ENCODE data around the gene MGAT5. TPM values are rescaled to one million over a fixed set of nuclear protein-coding genes. Genes with fewer than 3 reads are reported as not detected.

Gene MGAT5
- total RNA-seq, 1 donor from 2014 or later, result 21.2 TPM

GRCh38 chr2:134235510-134236144, 18.2 kb upstream of the MGAT5 start:
- H3K9ac ChIP-seq, result no peak overlapping the region
- H3K4me2 ChIP-seq, result no peak overlapping the region
- no peaks in the 10 kb centered on the region for H3F3A ChIP-seq (ENCODE audit: low read depth)
- H3K79me2 ChIP-seq (ENCODE audit: low read depth), result no peaks in the 10 kb centered on the region
- no peaks in the 10 kb centered on the region for H3K27me3 ChIP-seq
- Mint-ChIP-seq H3K4me1 (no peaks in the 10 kb centered on the region), H3K36me3 (no peaks in the 10 kb centered on the region), H3K27me3 (ENCODE audit: insufficient read depth, low read depth) (peaks cover 3% of the 10 kb centered on the region), H3K9me3 (peaks cover 2% of the 10 kb centered on the region), H3K4me3 (no peak overlapping the region), H3K27ac (no peak overlapping the region)
- H3K4me3 ChIP-seq, result no peak overlapping the region
- H3K4me1 ChIP-seq, result no peaks in the 10 kb centered on the region
- H3K27ac ChIP-seq, result no peak overlapping the region
- H3K36me3 ChIP-seq, result no peaks in the 10 kb centered on the region
- H3K9me3 ChIP-seq (ENCODE audit: low read depth), result no peaks in the 10 kb centered on the region
- no peak for DNase-seq (ENCODE audit: low spot score)
- no peak overlapping the region for H2AFZ ChIP-seq (replicated peaks)
- no peaks in the 10 kb centered on the region for H4K20me1 ChIP-seq (ENCODE audit: low read depth)
- TF ChIP-seq CTCF (IDR thresholded peaks at IDR 0.05) (no peak), EZH2 (IDR thresholded peaks at IDR 0.05) (no peak)

- Histone ChIP-seq H3K36me3 (no peaks in the 10 kb centered on the region), H3K4me3 (no peak overlapping the region), H4K20me1 (ENCODE audit: low read depth) (no peaks in the 10 kb centered on the region), H3K27me3 (no peaks in the 10 kb centered on the region), H3K4me2 (no peak overlapping the region), H3K9me3 (ENCODE audit: low read depth) (no peaks in the 10 kb centered on the region), H2AFZ (replicated peaks) (no peak overlapping the region), H3F3A (ENCODE audit: low read depth) (no peaks in the 10 kb centered on the region), H3K4me1 (no peaks in the 10 kb centered on the region), H3K9ac (no peak overlapping the region), H3K79me2 (ENCODE audit: low read depth) (no peaks in the 10 kb centered on the region), H3K27ac (no peak overlapping the region)
- no peak for TF ChIP-seq EZH2phosphoT487 (IDR thresholded peaks at IDR 0.05)
- TF ChIP-seq CTCF (IDR thresholded peaks at IDR 0.05), result no peak
- TF ChIP-seq EZH2 (IDR thresholded peaks at IDR 0.05), result no peak
- Mint-ChIP-seq H3K27me3 (ENCODE audit: insufficient read depth, low read depth) (peaks cover 3% of the 10 kb centered on the region), H3K27ac (no peak overlapping the region), H3K4me1 (no peaks in the 10 kb centered on the region), H3K9me3 (no peaks in the 10 kb centered on the region), H3K4me3 (no peak overlapping the region), H3K36me3 (no peaks in the 10 kb centered on the region)
- no peak for DNase-seq (ENCODE audit: low spot score)
Observed at GRCh38 chr2:134238371-134238770, 15.5 kb upstream of the MGAT5 start.

- no peaks in the 10 kb centered on the region for H3K4me1 ChIP-seq
- H3K4me2 ChIP-seq, result no peak overlapping the region
- no peak for TF ChIP-seq EZH2 (IDR thresholded peaks at IDR 0.05)
- no peak for TF ChIP-seq EZH2phosphoT487 (IDR thresholded peaks at IDR 0.05)
- TF ChIP-seq CTCF (IDR thresholded peaks at IDR 0.05), result no peak
- H3K79me2 ChIP-seq (ENCODE audit: low read depth), result no peaks in the 10 kb centered on the region
- no peaks in the 10 kb centered on the region for H3K27me3 Mint-ChIP-seq (ENCODE audit: insufficient read depth, low read depth)
- no peaks in the 10 kb centered on the region for H3F3A ChIP-seq (ENCODE audit: low read depth)
- H3K4me3 ChIP-seq, result no peak overlapping the region
- H4K20me1 ChIP-seq (ENCODE audit: low read depth), result no peaks in the 10 kb centered on the region
- H3K27ac ChIP-seq, result no peak overlapping the region
- no peaks in the 10 kb centered on the region for H3K9me3 ChIP-seq (ENCODE audit: low read depth)
- H3K27me3 ChIP-seq, result no peaks in the 10 kb centered on the region
- H3K9ac ChIP-seq, result no peak overlapping the region
- no peak overlapping the region for H3K4me3 Mint-ChIP-seq
- no peaks in the 10 kb centered on the region for H3K9me3 Mint-ChIP-seq
- H3K27ac Mint-ChIP-seq, result no peak overlapping the region
- no peaks in the 10 kb centered on the region for H3K36me3 Mint-ChIP-seq
- no peak for DNase-seq (ENCODE audit: low spot score)
- H3K4me1 Mint-ChIP-seq, result no peaks in the 10 kb centered on the region
- H2AFZ ChIP-seq (replicated peaks), result no peak overlapping the region
- no peaks in the 10 kb centered on the region for H3K36me3 ChIP-seq
Observed at GRCh38 chr2:134240061-134240460, 13.8 kb upstream of the MGAT5 start.
